ENCODE measurements around the gene SYDE1. TPM values are rescaled to one million over a fixed set of nuclear protein-coding genes. Genes with fewer than 3 reads are reported as not detected.
A peak's percentile ranks its signal among the peaks of the same experiment; 100 is the strongest.

SYDE1 gene
- total and polyA plus RNA-seq, 2 experiments from 2014 or later: 4.1 to 21.4 TPM

DNA sequence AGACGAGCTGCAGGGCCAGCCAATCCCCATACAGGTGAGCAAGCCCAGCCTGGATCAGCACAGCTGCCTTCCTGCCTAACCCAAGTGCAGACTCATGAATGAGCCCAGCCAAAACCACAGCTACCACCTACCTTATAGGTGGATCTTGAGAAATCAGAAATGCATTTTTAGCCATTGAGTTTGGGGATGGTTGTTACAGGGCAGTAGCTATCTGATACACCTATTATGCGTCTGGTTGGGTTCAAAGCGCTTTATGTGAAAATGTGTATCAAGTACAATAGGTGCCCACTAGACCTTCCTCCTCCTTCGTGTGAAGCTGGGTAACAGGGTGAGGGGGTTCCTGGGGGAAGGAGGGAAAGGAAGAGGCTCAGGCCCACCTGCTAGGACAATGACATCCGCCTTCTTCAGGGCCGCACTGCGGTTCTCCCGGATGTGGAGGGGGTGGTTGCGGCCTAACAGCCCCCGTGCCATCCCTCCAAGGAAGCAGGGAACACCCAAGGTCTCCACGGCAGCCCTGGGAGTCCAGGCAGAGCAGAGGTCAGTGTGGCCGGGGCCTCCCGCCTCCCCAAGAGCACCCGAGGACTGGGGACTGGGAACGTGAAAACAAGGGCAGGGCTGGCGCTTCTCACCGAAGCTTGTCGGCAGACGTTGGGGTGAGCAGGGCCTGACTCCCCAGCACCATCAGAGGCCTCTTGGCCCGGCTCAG lies 11.7 kb downstream of the SYDE1 start (continued):
- TF ChIP-seq ZNF114 (CRISPR knock-in tag; IDR thresholded peaks at IDR 0.05) (no peak), JUNB (IDR thresholded peaks at IDR 0.05; ENCODE audit: unreplicated experiment) (no peak), NANOG (IDR thresholded peaks at IDR 0.05; ENCODE audit: borderline replicate concordance) (no peak)

DNA sequence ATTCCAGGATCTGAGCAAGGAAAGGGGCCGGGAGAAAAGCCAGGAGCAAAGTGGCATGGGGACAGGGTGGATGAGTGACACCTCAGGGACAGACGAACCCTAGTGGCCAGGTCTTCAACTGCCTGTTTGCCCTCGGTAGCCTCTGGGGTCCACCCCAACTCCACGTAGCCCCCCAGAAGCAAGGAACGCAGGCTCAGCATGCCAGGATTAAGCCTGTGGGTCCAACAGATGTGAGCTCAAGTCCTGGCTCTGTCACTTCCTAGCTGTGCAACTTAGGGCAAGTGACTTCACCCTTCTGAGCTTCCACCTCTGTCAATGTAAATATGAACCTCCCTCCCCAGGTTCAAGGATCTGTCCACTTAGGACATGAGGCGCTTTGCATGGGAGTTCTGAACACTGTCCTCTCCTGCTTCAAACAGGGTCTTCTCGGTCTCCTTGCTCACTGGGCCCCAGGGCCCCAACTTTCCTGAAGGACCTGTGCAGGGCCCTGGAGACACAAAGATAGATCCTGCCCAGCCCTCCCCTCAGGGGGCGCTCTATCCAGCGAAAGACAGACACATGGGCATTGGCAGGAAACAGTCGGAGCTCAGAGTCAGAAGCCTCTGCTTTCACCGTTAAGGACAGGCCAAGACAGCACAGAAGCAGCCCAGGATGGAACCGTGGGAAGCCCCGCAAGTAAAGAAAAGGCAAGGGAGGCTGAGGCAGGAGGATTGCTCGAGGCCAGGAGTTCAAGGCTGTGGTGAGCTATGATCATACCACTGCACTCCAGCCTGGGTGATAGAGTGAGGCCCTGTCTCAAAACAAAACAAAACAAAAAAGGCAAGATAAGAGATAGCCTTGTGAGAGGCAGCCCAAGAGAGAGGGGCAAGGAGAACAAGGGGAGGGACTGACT lies 13.2 kb downstream of the SYDE1 start:
- no peaks in the 10 kb centered on the region for H3K9me2 ChIP-seq (ENCODE audit: insufficient read depth)
- Mint-ChIP-seq H3K27me3 (ENCODE audit: insufficient read depth, low read depth, poor library complexity) (peaks cover 23% of the 10 kb centered on the region), H3K9me3 (no peaks in the 10 kb centered on the region; the same call in 2 of the 3 replicates), H3K36me3 (ENCODE audit: low read depth) (peaks cover 62% of the 10 kb centered on the region), H3K4me1 (peaks cover 6% of the 10 kb centered on the region; the same call in 1 of the 3 replicates), H3K27ac (no peak overlapping the region), H3K4me3 (no peak overlapping the region)
- no peaks in the 10 kb centered on the region for H3K27me3 ChIP-seq (ENCODE audit: insufficient read depth)
- peak; percentile 52 for DNase-seq (ENCODE audit: low spot score)
- no peak overlapping the region for H3K27ac ChIP-seq (ENCODE audit: low read depth)
- H3K4me2 ChIP-seq: no peak overlapping the region
- ATAC-seq: no peak; the same call in 1 of the 3 replicates
- 0 out of 2 replicates have a peak, but pooled peaks cover 3% of the 10 kb centered on the region for H3K4me1 ChIP-seq (ENCODE audit: insufficient read depth)
- no peak overlapping the region for H3K4me3 ChIP-seq
- H3K36me3 ChIP-seq (ENCODE audit: insufficient read depth): peaks cover 12% of the 10 kb centered on the region
- H4K20me1 ChIP-seq (replicated peaks; ENCODE audit: insufficient read depth): no peaks in the 10 kb centered on the region
- H3F3A ChIP-seq (replicated peaks; ENCODE audit: low read depth): peaks cover 4% of the 10 kb centered on the region; the same call in 1 of the 2 replicates
- H3K79me2 ChIP-seq (replicated peaks; ENCODE audit: insufficient read depth): peaks cover 10% of the 10 kb centered on the region
- no peak overlapping the region for H2AFZ ChIP-seq
- TF ChIP-seq EZH2 (IDR thresholded peaks at IDR 0.05; ENCODE audit: low read depth, unreplicated experiment): no peak
- TF ChIP-seq, protein P1, sequence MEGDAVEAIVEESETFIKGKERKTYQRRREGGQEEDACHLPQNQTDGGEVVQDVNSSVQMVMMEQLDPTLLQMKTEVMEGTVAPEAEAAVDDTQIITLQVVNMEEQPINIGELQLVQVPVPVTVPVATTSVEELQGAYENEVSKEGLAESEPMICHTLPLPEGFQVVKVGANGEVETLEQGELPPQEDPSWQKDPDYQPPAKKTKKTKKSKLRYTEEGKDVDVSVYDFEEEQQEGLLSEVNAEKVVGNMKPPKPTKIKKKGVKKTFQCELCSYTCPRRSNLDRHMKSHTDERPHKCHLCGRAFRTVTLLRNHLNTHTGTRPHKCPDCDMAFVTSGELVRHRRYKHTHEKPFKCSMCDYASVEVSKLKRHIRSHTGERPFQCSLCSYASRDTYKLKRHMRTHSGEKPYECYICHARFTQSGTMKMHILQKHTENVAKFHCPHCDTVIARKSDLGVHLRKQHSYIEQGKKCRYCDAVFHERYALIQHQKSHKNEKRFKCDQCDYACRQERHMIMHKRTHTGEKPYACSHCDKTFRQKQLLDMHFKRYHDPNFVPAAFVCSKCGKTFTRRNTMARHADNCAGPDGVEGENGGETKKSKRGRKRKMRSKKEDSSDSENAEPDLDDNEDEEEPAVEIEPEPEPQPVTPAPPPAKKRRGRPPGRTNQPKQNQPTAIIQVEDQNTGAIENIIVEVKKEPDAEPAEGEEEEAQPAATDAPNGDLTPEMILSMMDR (conservative IDR thresholded peaks at IDR 0.05; ENCODE audit: low read depth in 2 of 2): peak; percentile 48 to 65

DNA sequence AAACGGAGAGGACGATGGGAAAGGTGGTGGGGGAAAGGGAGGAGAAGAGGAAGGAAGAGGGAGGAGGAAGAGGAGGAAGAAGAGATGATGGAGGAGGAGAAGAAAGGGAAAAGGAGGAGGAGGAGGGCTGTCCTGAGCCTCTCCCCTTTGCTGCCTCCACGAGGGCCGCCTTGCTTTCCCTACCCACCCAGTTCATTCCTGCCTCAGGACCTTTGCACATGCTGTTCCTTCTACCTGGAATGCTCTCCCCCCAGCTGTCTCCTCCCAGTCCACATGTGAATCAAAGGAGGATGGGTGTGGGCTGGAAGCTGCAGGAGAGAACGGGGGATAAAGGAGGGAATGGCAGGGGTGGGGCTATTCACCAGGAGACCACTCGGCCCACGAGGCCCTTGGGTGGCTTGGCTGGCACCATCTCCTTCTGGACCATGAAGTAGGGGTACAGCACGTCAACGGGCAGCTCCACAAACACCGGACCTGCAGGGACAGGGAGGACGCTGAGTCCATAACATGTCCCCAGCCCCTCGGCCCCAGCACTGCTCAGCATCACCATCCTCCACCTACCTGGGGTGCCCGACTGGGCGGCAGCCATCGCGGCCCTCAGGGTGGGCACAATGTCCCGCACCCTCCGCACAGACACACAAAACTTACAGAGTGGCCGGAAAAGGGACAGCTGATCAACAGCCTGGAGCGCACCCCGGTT lies 15.3 kb downstream of the SYDE1 start:
- Histone ChIP-seq H3K27me3 (ENCODE audit: insufficient read depth) (no peaks in the 10 kb centered on the region), H3K36me3 (ENCODE audit: insufficient read depth) (peaks cover 12% of the 10 kb centered on the region), H3K27ac (ENCODE audit: low read depth) (no peak overlapping the region), H3F3A (replicated peaks; ENCODE audit: low read depth) (0 out of 2 replicates have a peak, but pooled peaks cover 4% of the 10 kb centered on the region), H2AFZ (no peak overlapping the region), H3K9me2 (ENCODE audit: insufficient read depth) (no peaks in the 10 kb centered on the region), H4K20me1 (replicated peaks; ENCODE audit: insufficient read depth) (no peaks in the 10 kb centered on the region), H3K4me3 (no peak overlapping the region), H3K4me2 (no peak overlapping the region), H3K4me1 (ENCODE audit: insufficient read depth) (0 out of 2 replicates have a peak, but pooled peaks cover 3% of the 10 kb centered on the region), H3K79me2 (replicated peaks; ENCODE audit: insufficient read depth) (peaks cover 10% of the 10 kb centered on the region)
- no peak overlapping the region for H3K4me3 Mint-ChIP-seq
- peaks cover 50% of the 10 kb centered on the region for H3K36me3 Mint-ChIP-seq (ENCODE audit: low read depth)
- H3K27ac Mint-ChIP-seq: no peak overlapping the region
- H3K9me3 Mint-ChIP-seq: no peaks in the 10 kb centered on the region; the same call in 2 of the 3 replicates
- H3K27me3 Mint-ChIP-seq (ENCODE audit: insufficient read depth, low read depth, poor library complexity): peaks cover 28% of the 10 kb centered on the region
- ATAC-seq (no peak), DNase-seq (ENCODE audit: low spot score) (no peak)
- H3K4me1 Mint-ChIP-seq: peaks cover 6% of the 10 kb centered on the region; the same call in 1 of the 3 replicates
- TF ChIP-seq, protein P1 (conservative IDR thresholded peaks at IDR 0.05; ENCODE audit: low read depth in 2 of 2): no peak
- no peak for TF ChIP-seq POLR2AphosphoS5 (IDR thresholded peaks at IDR 0.05; ENCODE audit: low read depth)
- TF ChIP-seq, protein P2, sequence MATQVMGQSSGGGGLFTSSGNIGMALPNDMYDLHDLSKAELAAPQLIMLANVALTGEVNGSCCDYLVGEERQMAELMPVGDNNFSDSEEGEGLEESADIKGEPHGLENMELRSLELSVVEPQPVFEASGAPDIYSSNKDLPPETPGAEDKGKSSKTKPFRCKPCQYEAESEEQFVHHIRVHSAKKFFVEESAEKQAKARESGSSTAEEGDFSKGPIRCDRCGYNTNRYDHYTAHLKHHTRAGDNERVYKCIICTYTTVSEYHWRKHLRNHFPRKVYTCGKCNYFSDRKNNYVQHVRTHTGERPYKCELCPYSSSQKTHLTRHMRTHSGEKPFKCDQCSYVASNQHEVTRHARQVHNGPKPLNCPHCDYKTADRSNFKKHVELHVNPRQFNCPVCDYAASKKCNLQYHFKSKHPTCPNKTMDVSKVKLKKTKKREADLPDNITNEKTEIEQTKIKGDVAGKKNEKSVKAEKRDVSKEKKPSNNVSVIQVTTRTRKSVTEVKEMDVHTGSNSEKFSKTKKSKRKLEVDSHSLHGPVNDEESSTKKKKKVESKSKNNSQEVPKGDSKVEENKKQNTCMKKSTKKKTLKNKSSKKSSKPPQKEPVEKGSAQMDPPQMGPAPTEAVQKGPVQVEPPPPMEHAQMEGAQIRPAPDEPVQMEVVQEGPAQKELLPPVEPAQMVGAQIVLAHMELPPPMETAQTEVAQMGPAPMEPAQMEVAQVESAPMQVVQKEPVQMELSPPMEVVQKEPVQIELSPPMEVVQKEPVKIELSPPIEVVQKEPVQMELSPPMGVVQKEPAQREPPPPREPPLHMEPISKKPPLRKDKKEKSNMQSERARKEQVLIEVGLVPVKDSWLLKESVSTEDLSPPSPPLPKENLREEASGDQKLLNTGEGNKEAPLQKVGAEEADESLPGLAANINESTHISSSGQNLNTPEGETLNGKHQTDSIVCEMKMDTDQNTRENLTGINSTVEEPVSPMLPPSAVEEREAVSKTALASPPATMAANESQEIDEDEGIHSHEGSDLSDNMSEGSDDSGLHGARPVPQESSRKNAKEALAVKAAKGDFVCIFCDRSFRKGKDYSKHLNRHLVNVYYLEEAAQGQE (IDR thresholded peaks at IDR 0.05; ENCODE audit: unreplicated experiment): no peak
- no peak for TF ChIP-seq STAT1 (IDR thresholded peaks at IDR 0.05; ENCODE audit: unreplicated experiment)
- no peak for TF ChIP-seq JUNB (IDR thresholded peaks at IDR 0.05; ENCODE audit: unreplicated experiment)
- no peak for TF ChIP-seq ZNF114 (CRISPR knock-in tag; IDR thresholded peaks at IDR 0.05)
- no peak for TF ChIP-seq EZH2phosphoT487 (IDR thresholded peaks at IDR 0.05; ENCODE audit: unreplicated experiment)
- TF ChIP-seq ZNF331 (CRISPR knock-in tag; IDR thresholded peaks at IDR 0.05; ENCODE audit: low read depth): no peak
